Measurements from ENCODE around the gene VTI1A.
"Not testable (repeated sequence)": the region's sequence is repeated elsewhere in the genome, so short reads cannot be mapped to it uniquely, and the experiment has no call there.

Gene VTI1A

DNA sequence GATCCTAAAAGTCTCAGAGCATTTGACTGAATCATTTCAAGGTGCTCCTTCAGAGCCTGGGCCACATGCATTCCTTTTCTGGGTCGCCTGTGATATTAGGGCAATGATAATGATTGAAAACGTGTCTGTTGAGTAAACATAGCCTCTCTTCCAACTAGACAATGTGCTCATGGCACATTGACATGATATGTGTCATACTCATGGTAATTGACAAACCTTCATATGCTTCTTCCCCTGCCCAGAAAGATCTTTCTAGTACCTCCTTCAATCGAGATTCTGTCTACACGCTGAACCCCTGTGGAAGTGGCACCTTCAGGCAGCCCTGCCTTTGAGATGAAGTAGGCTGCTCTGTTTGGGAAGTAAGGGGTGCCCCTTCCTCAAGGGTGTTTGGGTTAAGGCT is 404.2 kb downstream of the VTI1A start:
- no peak for DNase-seq (ENCODE audit: low read depth)
- TF ChIP-seq, protein P1, sequence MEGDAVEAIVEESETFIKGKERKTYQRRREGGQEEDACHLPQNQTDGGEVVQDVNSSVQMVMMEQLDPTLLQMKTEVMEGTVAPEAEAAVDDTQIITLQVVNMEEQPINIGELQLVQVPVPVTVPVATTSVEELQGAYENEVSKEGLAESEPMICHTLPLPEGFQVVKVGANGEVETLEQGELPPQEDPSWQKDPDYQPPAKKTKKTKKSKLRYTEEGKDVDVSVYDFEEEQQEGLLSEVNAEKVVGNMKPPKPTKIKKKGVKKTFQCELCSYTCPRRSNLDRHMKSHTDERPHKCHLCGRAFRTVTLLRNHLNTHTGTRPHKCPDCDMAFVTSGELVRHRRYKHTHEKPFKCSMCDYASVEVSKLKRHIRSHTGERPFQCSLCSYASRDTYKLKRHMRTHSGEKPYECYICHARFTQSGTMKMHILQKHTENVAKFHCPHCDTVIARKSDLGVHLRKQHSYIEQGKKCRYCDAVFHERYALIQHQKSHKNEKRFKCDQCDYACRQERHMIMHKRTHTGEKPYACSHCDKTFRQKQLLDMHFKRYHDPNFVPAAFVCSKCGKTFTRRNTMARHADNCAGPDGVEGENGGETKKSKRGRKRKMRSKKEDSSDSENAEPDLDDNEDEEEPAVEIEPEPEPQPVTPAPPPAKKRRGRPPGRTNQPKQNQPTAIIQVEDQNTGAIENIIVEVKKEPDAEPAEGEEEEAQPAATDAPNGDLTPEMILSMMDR (conservative IDR thresholded peaks at IDR 0.05; ENCODE audit: low read length), result no peak
- H3K4me3 ChIP-seq (ENCODE audit: low read length), result no peak overlapping the region

DNA sequence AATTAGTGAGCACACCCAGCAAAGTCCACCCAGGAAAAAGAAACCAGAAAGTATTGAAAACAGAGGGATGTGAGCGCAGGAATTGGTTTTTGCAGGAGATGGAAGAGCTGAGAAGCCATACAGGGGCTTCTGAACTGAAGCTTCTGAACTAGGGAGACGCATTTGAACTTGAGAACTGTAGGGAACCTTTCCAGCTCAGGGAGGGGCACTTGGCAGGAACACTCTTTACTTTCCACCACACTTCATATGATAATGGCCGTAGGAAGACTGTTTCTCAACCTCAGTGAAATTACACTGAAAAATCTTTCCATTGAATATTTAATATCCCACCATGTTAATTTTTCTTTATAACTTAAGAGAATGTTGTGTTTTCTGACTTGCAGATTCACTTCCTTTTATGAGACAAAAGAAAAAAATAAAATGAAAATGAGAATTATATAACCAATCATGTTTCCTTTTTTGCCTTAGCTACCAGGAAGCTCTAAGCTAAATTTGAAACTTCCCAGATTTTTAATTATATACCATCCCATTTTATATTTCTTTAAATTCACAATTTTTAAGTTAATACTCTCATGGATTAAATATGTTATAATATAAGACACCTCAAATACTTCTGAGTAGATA is 404.7 kb downstream of the VTI1A start:
- H3K4me3 ChIP-seq (ENCODE audit: low read length), result no peak overlapping the region
- no peak for DNase-seq (ENCODE audit: low read depth)
- TF ChIP-seq, protein P1 (conservative IDR thresholded peaks at IDR 0.05; ENCODE audit: low read length), result no peak

DNA sequence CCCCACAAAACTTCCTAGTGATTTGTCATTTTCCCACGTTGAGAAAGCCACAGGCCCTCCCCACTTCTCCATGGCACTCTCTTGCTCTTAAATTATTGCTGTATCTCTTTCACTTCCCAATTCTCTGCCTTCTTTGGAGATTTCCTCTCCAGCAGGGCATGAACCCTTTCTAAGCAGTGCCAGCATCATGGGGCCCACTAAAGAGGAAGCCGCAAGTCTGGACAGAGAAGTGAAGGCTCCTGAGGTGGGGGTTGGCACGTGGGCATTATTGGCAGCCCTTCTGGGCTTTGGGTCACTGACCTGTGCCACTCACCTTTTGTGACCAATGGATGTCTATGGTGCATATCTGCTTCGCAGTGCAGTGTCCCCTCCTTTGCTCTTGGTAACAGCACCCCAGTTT is 405.3 kb downstream of the VTI1A start:
- no peak overlapping the region for H3K4me3 ChIP-seq (ENCODE audit: low read length)
- TF ChIP-seq, protein P1 (conservative IDR thresholded peaks at IDR 0.05; ENCODE audit: low read length), result no peak
- no peak for DNase-seq (ENCODE audit: low read depth)

DNA sequence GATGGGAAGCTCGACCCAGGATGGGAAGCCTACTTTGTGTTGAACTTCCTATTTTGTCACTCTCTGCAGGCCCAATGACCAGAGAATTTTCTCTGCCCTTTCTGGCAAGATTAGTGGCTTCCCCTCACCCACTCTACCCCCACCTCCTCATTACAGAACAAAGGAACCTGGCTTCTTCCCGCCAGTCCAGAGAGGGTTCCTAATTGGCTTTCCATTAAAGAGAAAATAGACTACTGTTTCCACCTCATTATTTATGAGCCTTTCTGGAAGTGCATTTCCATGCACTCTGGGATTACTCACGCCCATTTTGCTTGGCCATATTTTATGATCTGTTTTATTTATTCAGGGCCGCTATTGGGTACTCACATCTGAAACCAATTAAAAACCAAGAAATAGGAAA is 408.1 kb downstream of the VTI1A start:
- DNase-seq (ENCODE audit: low read depth), result no peak
- TF ChIP-seq, protein P1 (conservative IDR thresholded peaks at IDR 0.05; ENCODE audit: low read length), result no peak
- no peak overlapping the region for H3K4me3 ChIP-seq (ENCODE audit: low read length)

DNA sequence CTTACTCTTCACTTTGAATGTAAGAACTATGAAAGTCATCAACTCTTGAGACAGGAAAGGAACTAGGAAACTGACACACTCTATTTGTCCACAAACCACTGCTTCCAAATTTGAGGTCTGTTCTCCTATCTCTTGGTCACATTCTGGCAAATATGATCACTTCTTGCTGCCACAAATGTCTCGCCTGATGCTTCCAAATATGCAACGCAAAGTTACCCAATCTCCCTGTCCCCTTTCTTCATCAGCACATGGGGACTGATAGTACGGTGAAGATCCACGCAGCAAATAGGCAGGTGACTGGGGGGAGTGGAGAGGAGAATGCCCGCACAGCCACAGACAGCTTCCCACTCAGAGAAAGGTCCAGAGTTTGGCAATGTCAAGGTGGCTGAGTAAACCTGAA is 410.5 kb downstream of the VTI1A start:
- no peak for DNase-seq (ENCODE audit: low read depth)
- TF ChIP-seq, protein P1 (conservative IDR thresholded peaks at IDR 0.05; ENCODE audit: low read length), result no peak

DNA sequence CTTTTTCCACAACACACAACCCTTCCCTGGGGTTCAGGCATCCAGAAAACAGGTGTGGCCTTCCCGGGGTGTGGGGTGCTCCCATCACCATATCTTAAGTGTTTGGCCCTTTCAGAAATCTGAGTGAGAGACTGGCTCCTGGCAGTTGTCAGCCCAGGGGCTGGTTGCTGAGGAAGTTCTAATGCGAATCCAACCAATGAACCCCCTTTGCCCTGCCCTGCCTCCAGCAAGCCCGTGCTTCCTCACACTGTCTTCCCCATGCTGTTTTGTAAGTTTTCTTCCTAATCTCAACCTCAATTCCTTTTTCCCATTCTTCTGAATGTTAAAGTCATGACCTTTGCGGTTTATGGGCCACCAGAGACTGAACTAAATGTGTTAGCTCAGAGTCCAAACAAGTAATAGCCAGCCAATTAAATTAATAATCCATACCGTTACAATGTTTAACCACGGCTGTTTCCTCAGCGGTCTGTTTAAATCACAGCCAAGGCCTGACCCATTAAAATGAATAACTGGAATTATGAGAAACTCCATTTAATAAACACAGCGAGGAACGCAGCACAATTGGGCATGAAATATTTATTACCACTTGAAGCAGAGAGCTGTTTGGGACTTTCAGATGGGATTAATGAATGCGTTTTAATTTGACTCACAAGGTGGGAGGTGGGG is 412.1 kb downstream of the VTI1A start:
- DNase-seq (ENCODE audit: low read depth), result no peak
- TF ChIP-seq, protein P1 (conservative IDR thresholded peaks at IDR 0.05; ENCODE audit: low read length), result no peak
- no peak overlapping the region for H3K4me3 ChIP-seq (ENCODE audit: low read length)

More for the DNA sequence above, 410.5 kb downstream of the VTI1A start:
- no peak overlapping the region for H3K4me3 ChIP-seq (ENCODE audit: low read length)

DNA sequence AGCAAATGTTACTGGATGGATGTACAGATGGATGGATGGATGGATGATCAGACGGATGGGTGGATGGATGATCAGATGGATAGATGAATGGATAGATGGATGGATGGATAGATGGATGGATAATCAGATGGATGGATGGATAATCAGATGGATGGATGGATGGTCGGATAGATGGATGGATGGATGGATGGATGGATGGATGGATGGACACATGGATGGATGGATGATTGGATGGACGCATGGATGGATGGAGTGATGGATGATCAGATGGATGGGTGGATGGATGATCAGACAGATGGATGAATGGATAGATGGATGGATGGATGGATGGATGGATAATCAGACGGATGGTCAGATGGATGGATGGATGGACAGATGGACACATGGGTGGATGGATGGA is 412.8 kb downstream of the VTI1A start:
- H3K4me3 ChIP-seq (ENCODE audit: low read length), result no peak overlapping the region
- no peak for DNase-seq (ENCODE audit: low read depth)
- TF ChIP-seq, protein P1 (conservative IDR thresholded peaks at IDR 0.05; ENCODE audit: low read length), result no peak

DNA sequence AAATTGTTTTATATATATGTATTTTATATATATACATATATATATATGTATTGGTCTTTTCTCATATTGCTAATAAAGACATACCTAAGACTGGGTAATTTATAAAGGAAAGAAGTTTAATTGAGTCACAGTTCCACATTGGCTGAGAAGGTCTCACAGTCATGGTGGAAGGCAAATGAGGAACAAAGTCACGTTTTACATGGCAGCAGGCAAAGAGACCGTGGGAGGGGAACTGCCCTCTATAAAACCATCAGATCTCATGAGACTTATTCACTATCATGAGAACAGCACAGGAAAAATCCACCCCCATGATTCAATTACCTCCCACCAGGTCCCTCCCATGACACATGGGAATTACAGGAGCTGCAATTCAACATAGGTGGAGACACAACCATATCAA is 416.4 kb downstream of the VTI1A start:
- not testable (repeated sequence) for DNase-seq (ENCODE audit: low read depth); H3K4me3 ChIP-seq (ENCODE audit: low read length)

Data from AG10803 (cell line).